Inferior parietal cortex (tissue), 1 donor: ENCODE measurements around the gene DLGAP1.
"Not testable (repeated sequence)": the region's sequence is repeated elsewhere in the genome, so short reads cannot be mapped to it uniquely, and the experiment has no call there.

Source experiments
- DNase-seq: peaks from one replicate; pipeline ENCODE4 v3.0.0-alpha.2; 2016; ENCODE audit errors: extremely low spot score

Gene DLGAP1

DNA sequence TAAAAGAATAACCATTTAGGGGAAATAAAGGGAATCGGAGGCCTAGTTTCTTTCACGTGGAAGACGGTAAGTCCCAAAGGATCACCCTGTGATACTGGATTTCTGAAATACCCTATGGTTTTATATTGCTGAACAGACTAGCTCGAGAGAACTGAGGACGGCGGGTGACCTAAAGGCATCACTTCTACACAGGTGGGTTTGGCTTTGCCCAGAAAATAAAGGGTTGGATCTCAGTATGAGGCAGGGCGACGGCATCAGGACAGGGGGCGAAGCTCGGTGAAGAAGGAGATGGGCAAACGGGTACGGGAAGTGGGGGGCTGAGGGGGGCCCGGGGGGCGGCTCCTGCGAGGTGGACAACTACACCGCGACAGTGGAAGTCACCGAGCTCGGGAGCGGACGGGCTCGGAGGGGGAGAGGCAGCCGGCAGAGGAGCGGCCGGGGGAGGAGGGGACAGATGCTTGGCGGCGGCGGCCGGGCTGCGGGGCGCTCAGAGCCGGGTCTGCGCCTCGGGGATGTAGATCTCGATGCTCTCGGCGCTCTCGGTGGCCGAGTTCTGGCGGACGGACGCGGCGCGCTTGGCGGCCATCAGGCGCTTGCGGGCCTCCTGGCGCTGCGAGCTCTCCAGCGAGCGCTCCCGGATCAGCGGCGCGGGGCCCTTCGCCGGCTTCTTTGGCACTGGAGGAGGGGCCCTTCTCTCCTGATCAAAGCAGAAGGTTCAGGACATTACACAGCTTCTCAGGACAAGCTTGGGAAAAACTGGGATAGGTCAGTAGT lies 956.2 kb downstream of the DLGAP1 start:
- DNase-seq = no peak

DNA sequence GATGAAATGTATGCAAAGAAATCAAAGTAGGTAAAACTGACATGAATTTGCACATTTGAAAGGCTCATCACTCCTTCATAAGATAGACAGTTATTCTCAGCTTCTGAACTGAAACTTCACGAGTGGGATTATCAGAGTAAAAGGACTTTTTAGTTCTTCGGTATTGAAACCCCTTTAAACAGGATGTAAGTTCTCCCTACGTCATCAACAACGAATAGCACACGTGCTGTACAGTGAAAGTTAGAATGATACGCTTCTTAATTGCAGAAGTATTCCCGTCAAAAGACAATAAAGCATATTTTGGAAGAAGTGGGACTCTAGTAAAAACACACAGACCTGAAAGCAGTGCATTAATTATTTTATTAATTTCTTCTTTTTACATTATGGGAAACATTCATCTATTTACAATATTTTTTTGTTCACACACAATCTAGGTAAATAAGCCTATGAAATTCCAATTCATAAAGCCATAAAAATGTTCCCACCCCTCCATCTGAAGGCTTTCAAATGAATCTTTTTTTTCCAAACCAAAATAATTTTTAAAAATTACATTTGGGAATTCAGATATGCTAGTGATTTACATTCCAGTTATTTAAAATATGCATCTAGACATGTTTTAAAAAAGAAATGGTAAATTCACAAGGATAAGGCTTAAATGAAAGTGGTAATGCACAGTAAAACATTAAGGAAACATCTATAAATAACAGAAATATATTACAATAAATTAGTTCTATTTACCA lies 959.2 kb downstream of the DLGAP1 start:
- DNase-seq = no peak

DNA sequence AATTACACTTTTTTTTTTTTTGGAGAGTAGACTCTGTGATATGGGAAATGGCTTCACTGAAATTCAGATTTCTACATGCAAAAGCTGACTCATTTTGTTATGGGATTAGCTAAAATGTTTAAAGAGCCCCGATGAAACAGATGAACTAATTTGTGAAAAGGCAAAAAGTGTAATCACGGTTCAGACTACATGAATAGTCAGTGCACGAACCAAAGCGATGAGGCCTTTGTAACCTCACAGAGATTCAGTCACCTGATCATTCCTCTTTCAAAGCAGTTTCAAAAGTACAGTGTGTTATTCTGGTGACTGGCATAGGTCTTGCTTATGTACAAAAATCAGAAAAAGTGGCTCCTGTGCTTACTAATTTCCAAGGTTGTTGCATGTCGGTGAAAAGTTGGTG lies 960.5 kb downstream of the DLGAP1 start:
- DNase-seq = no peak

DNA sequence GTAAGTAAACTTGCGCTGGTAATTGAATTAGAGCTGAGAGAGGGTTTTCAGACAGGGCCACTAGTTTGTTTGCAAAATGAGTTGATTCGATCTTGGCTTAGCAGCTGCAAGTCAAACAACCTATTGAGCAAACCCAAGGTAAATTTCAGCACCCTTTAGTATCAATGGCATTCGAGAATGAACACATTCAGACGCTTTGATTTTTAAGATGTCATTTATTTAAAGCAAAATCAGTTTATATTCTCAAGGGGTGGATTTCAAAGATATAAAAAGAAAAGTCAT lies 960.9 kb downstream of the DLGAP1 start:
- DNase-seq = no peak

DNA sequence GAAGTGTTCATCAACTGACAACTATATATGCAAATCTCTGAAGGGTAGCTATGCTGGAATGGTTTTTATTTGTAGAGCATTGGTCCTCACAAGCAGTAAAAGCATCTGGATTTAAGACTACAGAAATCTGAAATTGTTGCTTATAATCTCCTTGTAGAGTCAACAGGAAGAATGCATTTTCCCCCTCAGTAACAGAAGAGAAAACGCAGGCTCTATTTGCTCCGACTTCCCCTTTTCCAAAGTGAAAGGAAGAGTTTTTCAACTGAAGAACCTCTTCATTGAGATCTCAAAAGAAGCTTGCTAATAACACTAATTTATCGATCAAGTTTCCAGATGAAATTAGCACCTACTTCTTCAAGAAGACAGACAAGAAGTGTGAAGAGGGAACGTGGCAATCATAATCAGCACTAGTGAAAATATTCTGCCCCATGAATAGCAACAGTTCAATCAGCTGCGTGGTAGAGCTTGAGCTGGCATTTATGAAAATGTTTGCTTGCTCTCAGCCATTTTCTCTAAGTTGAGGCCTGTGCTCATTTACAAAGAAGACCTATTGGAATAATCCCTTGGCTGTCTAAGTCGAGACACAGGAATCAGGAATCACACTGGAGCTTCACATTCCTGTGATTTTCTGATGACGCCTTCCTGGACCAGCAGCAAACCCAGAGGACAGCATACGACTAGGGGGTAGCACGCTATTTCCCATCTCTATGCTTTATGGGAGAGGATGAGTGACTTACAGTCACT lies 961.4 kb downstream of the DLGAP1 start:
- no peak for DNase-seq

DNA sequence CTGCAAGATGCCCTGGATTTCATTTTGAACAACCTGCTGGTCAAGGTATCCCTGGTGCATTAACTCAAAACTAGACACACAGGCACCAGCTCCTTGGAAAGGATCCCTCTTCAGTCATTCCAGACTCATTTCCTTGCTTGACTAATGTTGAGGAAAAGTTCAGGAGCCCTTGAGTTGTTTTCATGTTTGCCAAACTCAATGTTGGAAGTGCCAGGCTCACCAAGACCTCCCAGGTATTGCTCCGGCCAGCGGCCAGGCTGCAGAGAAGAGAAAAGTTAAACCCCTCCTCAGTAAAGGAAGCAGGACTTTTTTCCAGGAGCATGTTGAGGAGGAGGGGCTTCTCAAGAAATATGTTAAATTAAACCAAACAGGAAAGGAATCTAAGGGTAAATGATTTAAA lies 962.4 kb downstream of the DLGAP1 start:
- DNase-seq = no peak

DNA sequence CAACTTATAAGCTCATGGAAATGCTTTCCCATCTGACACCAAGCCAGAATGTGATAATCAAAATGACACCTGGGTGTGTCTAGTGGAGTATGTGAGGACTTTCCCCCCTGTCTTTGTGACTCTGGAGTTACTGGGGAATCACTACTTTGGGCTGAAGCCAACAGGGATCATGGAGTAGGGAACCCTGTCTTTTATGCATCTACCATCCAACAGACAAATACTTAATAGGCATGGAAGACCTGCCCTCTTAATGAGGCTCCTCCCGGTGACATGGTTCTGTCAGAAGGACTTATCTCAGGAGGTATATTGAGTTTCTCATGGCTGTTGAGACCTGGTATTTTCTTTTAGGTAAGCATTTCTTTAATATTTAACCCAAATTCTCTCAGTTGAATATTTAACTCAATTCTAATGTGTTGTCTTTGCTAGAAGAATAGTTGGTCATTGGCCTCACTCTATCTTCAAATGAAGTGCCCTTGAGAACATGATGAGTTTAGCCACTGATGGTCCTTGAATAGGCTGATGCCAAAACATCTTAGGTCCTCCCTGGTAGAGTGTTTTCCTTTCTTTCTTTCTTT lies 963.0 kb downstream of the DLGAP1 start:
- no peak for DNase-seq

DNA sequence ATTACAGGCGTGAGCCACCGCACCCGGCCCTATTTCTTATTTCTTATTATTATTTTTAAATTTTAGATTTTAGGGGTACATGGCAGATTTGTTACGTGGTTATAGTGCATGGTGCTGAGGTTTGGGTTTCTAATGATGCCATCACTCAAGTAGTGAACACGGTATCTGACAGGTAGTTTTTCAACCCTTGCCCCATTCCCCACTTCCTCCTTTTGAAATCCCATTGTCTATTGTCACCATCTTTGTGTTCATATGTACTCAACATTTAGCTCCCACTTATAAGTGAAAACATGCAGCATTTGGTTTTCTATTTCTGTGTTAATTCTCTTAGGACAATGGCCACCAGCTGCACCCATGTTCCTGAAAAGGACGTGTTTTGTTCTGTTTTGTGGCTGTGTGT lies 965.6 kb downstream of the DLGAP1 start:
- no peak for DNase-seq

DNA sequence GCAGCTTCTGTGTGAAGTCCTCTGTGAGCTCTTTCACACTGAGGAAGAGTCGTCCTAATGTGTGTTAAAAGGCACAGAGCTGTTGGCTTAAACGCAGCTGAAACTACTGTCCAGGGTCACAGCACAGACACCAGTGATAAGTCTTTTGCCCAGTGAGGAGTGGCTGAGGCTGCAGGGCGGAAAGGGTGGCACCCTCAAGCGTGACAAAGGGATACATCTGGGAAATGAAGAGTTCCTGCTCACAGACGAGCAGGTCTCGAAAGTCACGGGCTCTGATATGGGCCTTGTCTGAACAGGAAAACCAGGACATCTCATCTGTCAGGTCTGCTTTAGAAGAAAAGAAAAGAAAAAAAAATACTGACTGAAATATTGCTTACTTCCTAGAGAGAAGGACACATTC lies 968.6 kb downstream of the DLGAP1 start:
- no peak for DNase-seq

DNA sequence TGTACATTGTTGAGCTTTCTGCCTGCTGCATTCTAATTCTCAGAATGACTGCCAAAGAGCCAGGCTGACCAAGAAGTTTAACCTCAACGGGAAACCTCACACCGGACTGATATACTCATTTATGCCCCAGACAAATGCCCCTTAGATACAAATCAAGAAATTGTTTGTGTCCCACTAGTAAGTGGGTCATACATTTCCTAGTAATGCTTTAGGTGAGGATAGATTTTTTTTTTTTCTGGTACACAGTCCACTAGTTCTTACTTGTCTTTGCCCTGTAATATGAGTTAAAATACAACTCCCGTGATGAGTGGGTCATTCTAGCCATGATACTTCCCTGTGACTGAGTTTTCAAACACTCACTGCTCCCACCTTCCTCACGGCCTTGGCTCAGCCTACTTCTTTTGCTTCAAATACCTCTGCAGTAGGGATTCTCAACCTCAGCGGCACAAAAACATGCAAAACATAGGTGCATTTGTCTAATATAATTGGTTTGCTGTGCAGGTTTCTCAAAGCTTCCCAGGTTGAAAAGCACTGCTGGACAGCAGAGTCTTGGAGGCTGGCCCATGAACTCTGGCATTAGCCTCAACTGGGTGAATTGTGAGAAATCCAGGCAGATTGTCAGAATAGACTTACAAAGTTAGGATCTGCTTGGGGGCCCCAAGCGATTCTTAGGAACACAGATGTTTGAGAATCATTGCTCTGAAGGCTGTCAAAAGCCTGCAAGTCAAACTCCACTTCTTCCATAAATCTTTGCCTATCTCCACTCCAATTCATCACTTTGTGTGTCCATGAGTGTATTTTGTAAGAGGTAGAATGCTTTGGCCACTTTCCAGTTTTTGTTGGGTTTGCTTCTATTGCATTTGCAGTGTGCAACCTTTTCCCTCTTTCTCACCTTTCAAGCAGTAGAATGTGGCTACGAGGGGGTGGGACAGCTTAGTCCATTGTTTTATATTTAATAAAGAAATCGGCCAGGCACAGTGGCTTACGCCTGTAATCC lies 969.7 kb downstream of the DLGAP1 start:
- DNase-seq = no peak

DNA sequence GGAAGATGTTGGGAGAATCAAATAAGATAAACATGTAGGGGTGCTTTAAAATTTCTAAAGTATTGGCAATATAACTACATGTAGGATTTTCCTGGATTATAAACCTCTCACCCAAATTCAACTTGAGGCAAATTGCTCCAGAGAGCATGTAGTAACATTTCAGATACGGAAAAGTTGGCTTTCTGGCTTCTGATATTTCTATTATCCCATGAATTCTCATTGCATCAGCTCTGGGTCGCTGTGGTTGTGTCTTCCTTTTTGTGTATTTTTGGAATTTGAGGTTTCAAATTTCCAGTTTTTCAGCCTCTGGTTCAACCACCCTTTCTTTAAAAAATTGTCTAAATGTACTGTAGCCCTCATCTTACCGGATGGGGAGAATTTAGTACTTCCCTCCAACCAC lies 972.8 kb downstream of the DLGAP1 start:
- DNase-seq = no peak

DNA sequence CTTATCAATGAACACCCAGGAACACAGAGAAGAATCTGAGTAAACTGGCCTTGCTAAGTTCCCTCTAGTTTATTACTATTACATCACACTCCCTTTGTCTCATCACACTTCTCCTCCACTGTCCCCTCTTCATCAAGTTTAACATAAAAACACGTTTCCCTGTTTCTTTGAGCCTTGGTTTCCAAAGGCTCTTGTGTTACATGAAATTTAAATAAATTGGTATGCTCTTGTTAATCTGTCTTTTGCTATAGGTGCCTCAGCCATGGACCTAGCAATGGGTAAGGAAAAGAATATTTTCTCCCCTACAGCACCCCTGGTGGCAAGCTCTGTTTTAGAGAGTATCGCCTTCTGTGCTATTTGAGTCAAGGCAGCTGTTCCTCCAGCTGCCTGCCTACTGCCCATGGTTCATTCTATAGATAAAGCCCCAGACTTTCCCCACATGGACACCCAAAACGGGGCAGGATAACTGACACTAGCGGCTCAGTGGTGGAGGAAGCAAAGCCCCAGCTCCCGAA lies 973.4 kb downstream of the DLGAP1 start:
- no peak for DNase-seq

DNA sequence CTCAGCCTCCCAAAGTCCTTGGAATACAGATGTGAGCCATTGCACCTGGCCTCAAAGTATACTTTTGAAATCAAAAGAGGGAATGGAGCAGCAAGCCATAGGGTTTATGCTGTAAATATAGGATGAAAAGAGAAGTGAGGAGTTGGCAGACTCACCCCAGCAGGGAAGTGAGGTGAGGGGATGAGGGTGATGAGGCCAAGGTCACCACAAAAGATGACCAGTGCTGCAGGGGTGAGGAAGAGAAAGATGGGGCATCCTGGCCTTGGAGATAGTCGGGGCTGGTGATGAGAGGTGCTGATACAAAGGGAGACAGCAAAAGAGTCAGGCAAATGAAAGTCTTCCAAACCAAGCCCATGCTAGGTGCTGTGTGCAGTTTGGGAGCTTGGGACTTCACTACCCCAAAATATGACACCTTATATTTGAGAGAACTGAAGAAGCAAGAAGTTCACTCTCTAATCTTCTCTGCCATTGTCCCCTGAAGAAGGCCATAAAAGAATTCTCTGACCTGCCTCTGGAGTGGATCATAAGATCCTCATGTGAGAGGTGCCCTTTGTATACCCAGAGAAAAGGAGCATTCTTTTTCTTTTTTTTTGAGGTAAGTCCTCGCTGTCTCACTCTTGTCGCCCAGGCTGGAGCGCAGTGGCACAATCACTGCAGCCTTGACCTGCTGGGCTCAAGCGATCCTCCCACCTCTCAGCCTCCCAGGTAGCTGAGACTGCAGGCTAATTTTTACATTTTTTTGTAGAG lies 974.1 kb downstream of the DLGAP1 start:
- DNase-seq = no peak

DNA sequence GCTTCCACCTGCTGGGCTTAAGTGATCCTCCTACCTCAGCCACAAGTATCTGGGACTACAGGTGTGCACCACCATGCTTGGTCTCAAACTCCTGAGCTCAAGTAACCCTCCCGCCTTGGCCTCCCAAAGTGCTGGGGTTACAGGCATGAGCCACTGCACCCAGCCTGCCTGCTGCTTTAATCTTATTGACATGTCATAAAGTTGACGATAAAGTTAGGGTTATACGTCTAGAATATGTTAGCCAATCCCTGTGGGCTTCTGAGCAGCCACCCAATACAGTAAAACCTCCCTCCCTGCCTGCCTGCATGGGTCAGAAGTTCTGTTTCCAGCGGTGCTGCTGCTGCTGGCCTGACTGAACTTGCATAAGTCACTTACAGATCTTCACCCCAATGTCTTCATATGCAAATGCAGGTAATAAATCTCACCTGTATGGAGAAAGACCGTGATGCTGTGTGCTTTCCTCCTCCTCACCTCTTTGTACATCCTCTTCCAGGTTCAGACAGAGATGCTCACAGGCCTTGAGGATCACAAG lies 975.1 kb downstream of the DLGAP1 start:
- DNase-seq = no peak

DNA sequence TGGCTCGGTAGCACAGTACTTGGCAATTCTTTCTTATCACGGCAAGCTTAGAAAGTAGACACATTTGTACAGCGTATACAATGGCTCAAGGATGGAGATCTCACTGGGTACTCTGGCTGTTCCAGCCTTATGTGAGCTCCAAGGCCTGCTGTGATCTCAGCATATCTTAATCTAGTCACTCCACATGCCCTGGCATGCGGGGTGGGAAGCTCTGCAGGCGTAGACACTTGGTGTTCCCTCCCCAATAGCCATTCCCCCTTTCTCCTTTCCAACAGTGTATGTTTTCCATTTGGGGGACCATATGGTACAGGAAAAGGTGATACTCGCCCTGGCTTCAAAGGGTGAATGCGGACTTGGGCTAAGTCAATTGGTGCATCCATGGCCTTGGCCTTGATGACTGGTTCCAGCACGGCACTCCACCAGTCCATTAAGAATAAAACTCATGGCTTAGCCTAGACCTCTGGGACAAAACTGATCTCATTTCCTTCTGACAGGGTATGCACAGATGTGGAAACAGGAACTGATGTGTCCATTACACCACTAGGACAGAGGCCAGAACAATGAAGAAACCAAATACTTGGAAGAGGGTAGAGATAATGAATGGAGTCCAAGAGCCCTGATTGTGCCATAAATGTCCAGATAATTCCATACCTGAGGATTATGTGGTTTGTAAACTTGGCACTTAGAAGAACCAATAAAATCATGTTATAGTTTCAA lies 976.7 kb downstream of the DLGAP1 start:
- DNase-seq = no peak

DNA sequence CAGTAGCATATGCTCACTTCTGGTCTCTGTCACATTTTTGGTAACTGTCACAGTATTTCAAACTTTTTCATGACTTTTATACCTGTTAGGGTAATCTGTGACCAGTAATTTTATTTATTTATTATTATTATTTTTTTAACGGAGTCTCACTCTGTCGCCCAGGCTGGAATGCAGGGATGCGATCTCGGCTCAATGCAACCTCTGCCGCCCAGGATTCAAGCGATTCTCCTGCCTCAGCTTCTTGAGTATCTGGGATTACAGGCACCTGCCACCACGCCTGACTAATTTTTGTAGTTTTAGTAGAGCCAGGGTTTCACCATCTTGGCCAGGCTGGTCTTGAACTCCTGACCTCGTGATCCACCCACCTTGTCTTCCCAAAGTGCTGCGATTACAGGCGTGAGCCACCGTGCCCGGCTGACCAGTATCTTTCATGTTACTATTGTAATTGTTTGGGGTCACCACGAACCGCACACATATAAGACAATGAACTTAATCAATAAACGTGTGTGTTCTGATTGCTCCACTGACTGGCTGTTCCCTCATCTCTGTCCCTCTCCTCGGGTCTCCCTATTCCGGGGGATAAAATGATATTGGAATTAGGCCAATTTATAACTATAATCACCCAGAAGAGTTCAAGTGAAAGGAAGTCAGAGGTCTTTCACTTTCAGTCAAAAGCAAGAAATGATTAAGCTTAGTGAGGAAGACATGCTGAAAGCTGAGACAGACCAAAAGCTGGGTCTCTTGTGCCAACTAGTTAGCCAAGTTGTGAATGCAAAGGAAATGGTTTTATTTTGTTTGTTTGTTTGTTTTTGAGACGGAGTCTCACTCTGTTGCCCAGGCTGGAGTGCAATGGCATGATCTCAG lies 982.2 kb downstream of the DLGAP1 start:
- no peak for DNase-seq

DNA sequence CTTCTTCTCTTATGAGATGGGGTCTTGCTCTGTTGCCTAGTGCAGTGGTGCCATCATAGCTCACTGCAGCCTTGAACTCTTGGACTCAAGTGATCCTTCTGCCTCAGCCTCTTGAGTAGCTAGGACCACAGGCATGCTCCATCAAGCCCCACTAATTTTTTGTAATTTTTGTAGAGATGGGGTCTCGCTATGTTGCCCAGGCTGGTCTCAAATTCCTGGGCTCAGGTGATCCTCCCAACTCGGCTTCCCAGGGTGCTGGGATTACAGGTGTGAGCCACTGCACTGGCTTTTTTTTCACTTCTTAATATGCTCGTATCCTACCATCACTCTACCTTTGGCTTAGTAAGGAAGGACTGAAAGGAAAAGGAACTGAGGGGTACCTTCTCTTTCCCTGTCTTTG lies 983.0 kb downstream of the DLGAP1 start:
- not testable (repeated sequence) for DNase-seq

DNA sequence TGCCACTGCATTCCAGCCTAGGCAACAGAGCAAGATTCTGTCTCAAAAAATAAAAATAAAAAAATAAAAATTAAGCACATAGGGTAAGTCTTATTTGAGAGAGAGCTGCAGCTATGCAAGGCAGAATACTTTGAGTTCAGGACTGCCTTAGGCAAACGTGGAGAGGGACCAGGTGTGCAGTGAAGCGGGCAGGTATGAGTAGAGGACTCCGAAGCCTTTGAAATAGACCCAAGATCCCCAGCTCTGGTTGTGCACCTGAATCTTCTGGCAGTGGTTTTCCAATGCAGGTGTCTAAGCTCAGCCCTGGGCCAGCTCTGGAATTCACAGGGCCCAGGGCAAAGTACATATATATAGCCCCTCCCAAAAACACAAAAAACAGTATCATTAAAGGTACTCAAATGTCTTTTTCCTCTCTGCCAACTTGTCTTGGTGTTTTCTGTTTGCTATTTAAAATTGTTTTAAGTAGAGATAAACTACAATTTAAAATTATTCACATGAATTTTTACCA lies 983.9 kb downstream of the DLGAP1 start:
- DNase-seq = no peak
